Measurements from ENCODE around the gene CYP39A1. TPM values are rescaled to one million over a fixed set of nuclear protein-coding genes. Genes with fewer than 3 reads are reported as not detected.

The CYP39A1 gene
- total RNA-seq, 1 donor: 4.3 TPM

DNA sequence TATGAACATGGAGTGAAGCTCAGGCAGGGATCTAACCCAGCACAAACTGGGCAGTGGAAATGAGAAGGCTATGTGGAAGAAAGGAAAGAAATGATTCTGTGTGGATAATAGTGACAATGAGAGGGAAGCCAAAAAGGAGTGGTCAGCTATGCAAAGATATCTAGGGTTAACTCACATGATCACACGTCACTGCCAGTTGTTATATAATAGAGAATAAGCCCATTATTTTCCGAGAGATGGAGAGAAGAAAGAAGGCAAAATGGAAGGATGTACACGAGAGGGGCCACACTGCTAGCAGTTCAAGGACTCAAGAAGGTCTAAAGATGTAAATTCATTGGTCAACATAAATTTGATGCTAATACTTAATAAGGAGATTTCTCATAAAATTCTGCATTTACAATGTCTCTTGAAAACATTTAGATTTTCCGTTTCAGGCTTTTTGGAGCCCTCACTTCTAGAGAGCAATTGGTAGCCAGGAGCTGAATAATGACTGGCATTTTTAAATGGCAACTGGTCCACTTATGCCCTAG lies 142.6 kb downstream of the CYP39A1 start:
- no peak overlapping the region for H3K4me3 ChIP-seq (ENCODE audit: insufficient read depth, low read length)
- H3K27ac ChIP-seq (ENCODE audit: low read depth, low read length): no peak overlapping the region
- no peaks in the 10 kb centered on the region for H3K36me3 ChIP-seq (ENCODE audit: insufficient read depth, low read length)
- peak overlapping the region; percentile 0 for H3K4me2 ChIP-seq (ENCODE audit: insufficient read depth, low read length)
- no peaks in the 10 kb centered on the region for H3K27me3 ChIP-seq (ENCODE audit: insufficient read depth, low read length)
- no peak for DNase-seq (ENCODE audit: insufficient read length, low spot score, missing footprints)
- peaks cover 17% of the 10 kb centered on the region for H3K4me1 ChIP-seq (ENCODE audit: insufficient read depth, low read length)
- H3K79me2 ChIP-seq (ENCODE audit: insufficient read depth, low read length): no peaks in the 10 kb centered on the region
- H4K20me1 ChIP-seq (ENCODE audit: insufficient read depth, low read length): no peaks in the 10 kb centered on the region
- TF ChIP-seq, protein P1, sequence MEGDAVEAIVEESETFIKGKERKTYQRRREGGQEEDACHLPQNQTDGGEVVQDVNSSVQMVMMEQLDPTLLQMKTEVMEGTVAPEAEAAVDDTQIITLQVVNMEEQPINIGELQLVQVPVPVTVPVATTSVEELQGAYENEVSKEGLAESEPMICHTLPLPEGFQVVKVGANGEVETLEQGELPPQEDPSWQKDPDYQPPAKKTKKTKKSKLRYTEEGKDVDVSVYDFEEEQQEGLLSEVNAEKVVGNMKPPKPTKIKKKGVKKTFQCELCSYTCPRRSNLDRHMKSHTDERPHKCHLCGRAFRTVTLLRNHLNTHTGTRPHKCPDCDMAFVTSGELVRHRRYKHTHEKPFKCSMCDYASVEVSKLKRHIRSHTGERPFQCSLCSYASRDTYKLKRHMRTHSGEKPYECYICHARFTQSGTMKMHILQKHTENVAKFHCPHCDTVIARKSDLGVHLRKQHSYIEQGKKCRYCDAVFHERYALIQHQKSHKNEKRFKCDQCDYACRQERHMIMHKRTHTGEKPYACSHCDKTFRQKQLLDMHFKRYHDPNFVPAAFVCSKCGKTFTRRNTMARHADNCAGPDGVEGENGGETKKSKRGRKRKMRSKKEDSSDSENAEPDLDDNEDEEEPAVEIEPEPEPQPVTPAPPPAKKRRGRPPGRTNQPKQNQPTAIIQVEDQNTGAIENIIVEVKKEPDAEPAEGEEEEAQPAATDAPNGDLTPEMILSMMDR (IDR thresholded peaks at IDR 0.05; ENCODE audit: extremely low read depth, low read depth, low read length): no peak
- H2AFZ ChIP-seq (ENCODE audit: low read length): no peak overlapping the region
- H3K9me3 ChIP-seq (ENCODE audit: low read depth, low read length): no peaks in the 10 kb centered on the region

DNA sequence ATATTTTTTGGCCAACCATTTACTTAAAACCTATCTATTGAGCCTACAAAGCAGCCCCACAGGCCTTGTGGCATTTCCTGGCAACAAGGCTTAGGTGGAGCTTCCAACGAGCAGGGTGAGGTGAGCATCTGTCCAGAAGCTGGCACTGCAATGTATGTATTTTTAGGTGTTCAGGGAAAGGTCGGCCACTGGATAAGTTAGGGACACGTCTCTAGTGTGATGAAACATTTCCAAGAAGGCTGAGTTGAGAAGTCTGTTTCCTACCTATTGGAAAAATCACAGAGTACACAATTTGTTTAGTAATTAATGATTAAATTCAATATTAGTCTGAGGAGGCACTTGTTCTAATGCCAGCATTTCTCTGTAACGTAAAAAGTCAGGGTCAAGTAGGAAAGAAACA lies 143.6 kb downstream of the CYP39A1 start:
- no peak overlapping the region for H2AFZ ChIP-seq (ENCODE audit: low read length)
- H4K20me1 ChIP-seq (ENCODE audit: insufficient read depth, low read length): no peaks in the 10 kb centered on the region
- H3K27me3 ChIP-seq (ENCODE audit: insufficient read depth, low read length): no peaks in the 10 kb centered on the region
- H3K36me3 ChIP-seq (ENCODE audit: insufficient read depth, low read length): no peaks in the 10 kb centered on the region
- H3K27ac ChIP-seq (ENCODE audit: low read depth, low read length): no peak overlapping the region
- no peaks in the 10 kb centered on the region for H3K9me3 ChIP-seq (ENCODE audit: low read depth, low read length)
- H3K79me2 ChIP-seq (ENCODE audit: insufficient read depth, low read length): no peaks in the 10 kb centered on the region
- H3K4me2 ChIP-seq (ENCODE audit: insufficient read depth, low read length): no peak overlapping the region
- H3K4me3 ChIP-seq (ENCODE audit: insufficient read depth, low read length): no peak overlapping the region
- H3K4me1 ChIP-seq (ENCODE audit: insufficient read depth, low read length): peaks cover 17% of the 10 kb centered on the region
- DNase-seq (ENCODE audit: insufficient read length, low spot score, missing footprints): no peak
- TF ChIP-seq, protein P1 (IDR thresholded peaks at IDR 0.05; ENCODE audit: extremely low read depth, low read depth, low read length): no peak

DNA sequence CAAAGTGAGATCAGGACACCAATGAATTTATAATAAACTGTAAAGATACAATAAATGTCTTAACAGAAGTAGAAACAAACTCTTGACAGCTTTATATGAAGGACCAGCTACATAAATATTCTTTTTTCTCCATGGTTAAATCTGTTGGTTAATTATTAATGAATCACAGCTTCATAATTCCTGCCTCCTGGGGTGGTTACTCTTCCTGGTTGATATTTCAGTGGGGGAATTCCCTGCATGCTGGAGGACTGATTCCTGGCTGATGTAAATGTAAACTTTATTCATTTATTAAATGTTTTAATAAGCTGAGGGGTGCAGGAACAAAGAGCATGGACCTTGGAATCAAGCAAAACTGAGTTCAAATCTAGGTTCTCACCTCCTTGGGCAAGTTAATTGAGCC lies 145.2 kb downstream of the CYP39A1 start:
- Histone ChIP-seq H2AFZ (ENCODE audit: low read length) (no peak overlapping the region), H4K20me1 (ENCODE audit: insufficient read depth, low read length) (no peaks in the 10 kb centered on the region), H3K4me3 (ENCODE audit: insufficient read depth, low read length) (no peak overlapping the region), H3K9me3 (ENCODE audit: low read depth, low read length) (no peaks in the 10 kb centered on the region), H3K4me2 (ENCODE audit: insufficient read depth, low read length) (no peak overlapping the region), H3K36me3 (ENCODE audit: insufficient read depth, low read length) (no peaks in the 10 kb centered on the region), H3K27me3 (ENCODE audit: insufficient read depth, low read length) (no peaks in the 10 kb centered on the region), H3K79me2 (ENCODE audit: insufficient read depth, low read length) (no peaks in the 10 kb centered on the region), H3K27ac (ENCODE audit: low read depth, low read length) (no peak overlapping the region), H3K4me1 (ENCODE audit: insufficient read depth, low read length) (peaks cover 17% of the 10 kb centered on the region)
- TF ChIP-seq, protein P1 (IDR thresholded peaks at IDR 0.05; ENCODE audit: extremely low read depth, low read depth, low read length): no peak
- no peak for DNase-seq (ENCODE audit: insufficient read length, low spot score, missing footprints)

DNA sequence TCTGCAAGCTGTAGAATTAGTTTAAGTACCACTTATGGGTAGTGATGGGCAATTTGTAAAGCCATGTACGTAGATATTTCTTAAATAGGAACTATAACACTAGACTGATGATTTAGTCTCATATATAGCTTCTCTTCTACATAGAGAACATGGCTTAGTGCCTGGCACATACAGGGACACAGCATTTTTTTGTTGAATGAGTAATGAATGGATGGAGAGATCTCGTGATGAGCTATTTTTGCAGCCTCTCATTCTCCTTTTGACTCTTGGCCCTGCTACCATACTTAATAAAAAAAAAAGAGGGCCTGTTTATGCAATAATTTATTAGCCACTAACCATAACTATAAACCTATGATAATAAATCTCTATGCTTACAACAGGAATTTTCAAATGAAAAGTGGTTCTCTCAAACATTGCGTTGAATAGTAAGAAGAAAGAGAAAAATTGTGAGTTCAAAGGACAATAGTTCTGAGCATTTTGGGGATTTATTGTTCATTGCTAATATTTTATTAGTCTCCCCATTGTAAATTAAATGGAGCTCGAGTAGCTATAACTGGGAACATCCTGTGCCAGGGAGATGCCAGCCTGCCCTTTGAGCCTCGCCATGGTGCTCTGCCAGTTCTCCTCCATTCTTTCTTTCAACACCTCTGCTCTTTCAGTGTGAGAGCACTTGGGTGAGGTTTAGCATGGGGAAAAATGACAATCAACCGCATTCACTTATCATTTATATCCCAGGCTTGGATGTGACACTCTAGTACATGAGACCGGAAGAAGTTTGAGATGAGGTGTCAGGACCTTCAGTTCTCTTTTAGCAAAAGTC lies 146.7 kb downstream of the CYP39A1 start:
- TF ChIP-seq, protein P1 (IDR thresholded peaks at IDR 0.05; ENCODE audit: extremely low read depth, low read depth, low read length): no peak
- Histone ChIP-seq H3K79me2 (ENCODE audit: insufficient read depth, low read length) (no peaks in the 10 kb centered on the region), H3K4me1 (ENCODE audit: insufficient read depth, low read length) (peaks cover 20% of the 10 kb centered on the region)

More for the DNA sequence above, 146.7 kb downstream of the CYP39A1 start:
- H3K9me3 ChIP-seq (ENCODE audit: low read depth, low read length): no peaks in the 10 kb centered on the region
- no peaks in the 10 kb centered on the region for H4K20me1 ChIP-seq (ENCODE audit: insufficient read depth, low read length)
- H3K36me3 ChIP-seq (ENCODE audit: insufficient read depth, low read length): no peaks in the 10 kb centered on the region
- no peak overlapping the region for H2AFZ ChIP-seq (ENCODE audit: low read length)
- no peak overlapping the region for H3K27ac ChIP-seq (ENCODE audit: low read depth, low read length)
- no peak overlapping the region for H3K4me3 ChIP-seq (ENCODE audit: insufficient read depth, low read length)
- no peak overlapping the region for H3K4me2 ChIP-seq (ENCODE audit: insufficient read depth, low read length)
- no peak for DNase-seq (ENCODE audit: insufficient read length, low spot score, missing footprints)
- H3K27me3 ChIP-seq (ENCODE audit: insufficient read depth, low read length): no peaks in the 10 kb centered on the region
